Type B pancreatic cell (in vitro differentiated cells): ENCODE data around the gene EPB41L2. TPM values are rescaled to one million over a fixed set of nuclear protein-coding genes. Genes with fewer than 3 reads are reported as not detected.

ENCODE experiments used
- DNase-seq: peaks from one replicate; pipeline ENCODE4 v3.0.0; 2021; ENCODE audit warnings: mixed read lengths; ENCODE audit not compliant: unreplicated experiment; ENCODE audit errors: extremely low spot score
- H3K27ac Mint-ChIP-seq: 2 replicates; pipeline ENCODE4 v1.8.0; 2021; ENCODE audit warnings: mild to moderate bottlenecking, mixed read lengths
- H3K27me3 Mint-ChIP-seq: 2 replicates; pipeline ENCODE4 v1.8.0; 2021; ENCODE audit warnings: mixed read lengths
- H3K36me3 Mint-ChIP-seq: 2 replicates; pipeline ENCODE4 v1.8.0; 2021; ENCODE audit warnings: mixed read lengths
- H3K4me1 Mint-ChIP-seq: one replicate; pipeline ENCODE4 v1.8.0; 2021; ENCODE audit warnings: mixed read lengths; ENCODE audit not compliant: unreplicated experiment
- H3K4me3 Mint-ChIP-seq: 2 replicates; pipeline ENCODE4 v1.8.0; 2021; ENCODE audit warnings: mild to moderate bottlenecking, mixed read lengths
- H3K9me3 Mint-ChIP-seq: 2 replicates; pipeline ENCODE4 v1.8.0; 2021; ENCODE audit warnings: mixed read lengths
- total RNA-seq: library from RNA; stranded (reverse); gene quantifications from 2 replicates; pipeline ENCODE4 v1.2.1, GENCODE V29; 2021; ENCODE audit warnings: low replicate concordance
- TF ChIP-seq, protein P1 (sequence below): fragments of 200-600 bp; sonication (generic); conservative IDR thresholded peaks from 2 replicates; pipeline ENCODE4 v1.5.0; 2021; ENCODE audit warnings: antibody characterized with exemption, mild to moderate bottlenecking

The EPB41L2 gene
- total RNA-seq, 1 donor from 2014 or later = 74.8 TPM

DNA sequence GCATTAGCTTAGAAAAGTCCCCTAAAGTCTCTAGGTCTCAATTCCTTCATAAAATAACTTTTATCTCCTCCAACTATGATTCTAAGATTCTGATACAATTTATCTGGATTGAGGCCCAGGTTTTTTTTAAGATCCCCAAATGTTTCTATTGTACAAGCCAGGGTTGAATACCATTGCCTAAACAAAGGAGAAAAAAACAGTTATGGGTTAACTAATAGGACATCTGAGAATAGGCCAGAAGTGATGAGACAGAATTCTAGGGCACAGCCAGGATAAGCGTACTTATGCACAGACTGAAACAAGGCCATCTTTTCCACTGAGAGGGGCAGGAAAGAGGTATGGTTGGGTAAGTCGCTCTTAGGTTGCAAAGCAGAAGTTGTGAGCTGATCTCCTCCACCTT, 26.4 kb downstream of the EPB41L2 start:
- DNase-seq = no peak
- H3K4me3 Mint-ChIP-seq = no peak overlapping the region
- no peak overlapping the region for H3K27ac Mint-ChIP-seq
- no peaks in the 10 kb centered on the region for H3K36me3 Mint-ChIP-seq
- TF ChIP-seq, protein P1, sequence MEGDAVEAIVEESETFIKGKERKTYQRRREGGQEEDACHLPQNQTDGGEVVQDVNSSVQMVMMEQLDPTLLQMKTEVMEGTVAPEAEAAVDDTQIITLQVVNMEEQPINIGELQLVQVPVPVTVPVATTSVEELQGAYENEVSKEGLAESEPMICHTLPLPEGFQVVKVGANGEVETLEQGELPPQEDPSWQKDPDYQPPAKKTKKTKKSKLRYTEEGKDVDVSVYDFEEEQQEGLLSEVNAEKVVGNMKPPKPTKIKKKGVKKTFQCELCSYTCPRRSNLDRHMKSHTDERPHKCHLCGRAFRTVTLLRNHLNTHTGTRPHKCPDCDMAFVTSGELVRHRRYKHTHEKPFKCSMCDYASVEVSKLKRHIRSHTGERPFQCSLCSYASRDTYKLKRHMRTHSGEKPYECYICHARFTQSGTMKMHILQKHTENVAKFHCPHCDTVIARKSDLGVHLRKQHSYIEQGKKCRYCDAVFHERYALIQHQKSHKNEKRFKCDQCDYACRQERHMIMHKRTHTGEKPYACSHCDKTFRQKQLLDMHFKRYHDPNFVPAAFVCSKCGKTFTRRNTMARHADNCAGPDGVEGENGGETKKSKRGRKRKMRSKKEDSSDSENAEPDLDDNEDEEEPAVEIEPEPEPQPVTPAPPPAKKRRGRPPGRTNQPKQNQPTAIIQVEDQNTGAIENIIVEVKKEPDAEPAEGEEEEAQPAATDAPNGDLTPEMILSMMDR = no peak
- H3K27me3 Mint-ChIP-seq = no peaks in the 10 kb centered on the region
- H3K4me1 Mint-ChIP-seq = no peaks in the 10 kb centered on the region
- H3K9me3 Mint-ChIP-seq = no peaks in the 10 kb centered on the region

DNA sequence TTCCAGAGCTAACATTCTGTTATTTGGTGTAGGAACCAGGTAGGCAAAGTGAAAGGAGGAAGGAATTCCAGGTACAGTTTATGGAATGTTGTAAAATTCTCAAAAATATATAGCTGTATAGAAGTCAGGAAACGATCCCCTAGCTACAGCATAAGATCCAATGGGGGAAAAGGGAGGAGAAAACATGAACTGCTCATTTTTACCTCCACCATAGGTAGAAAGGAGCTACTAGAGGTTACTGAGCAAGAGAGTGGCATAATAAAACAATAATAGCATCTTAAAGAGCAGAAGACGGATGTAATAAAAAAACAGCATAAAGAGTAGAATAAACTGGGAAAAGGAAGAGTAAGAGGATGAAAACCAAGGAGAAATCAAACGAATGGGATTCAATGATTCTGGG, 26.9 kb downstream of the EPB41L2 start:
- H3K27me3 Mint-ChIP-seq = no peaks in the 10 kb centered on the region
- no peaks in the 10 kb centered on the region for H3K36me3 Mint-ChIP-seq
- H3K9me3 Mint-ChIP-seq = no peaks in the 10 kb centered on the region
- no peak for DNase-seq
- TF ChIP-seq, protein P1 = no peak
- H3K27ac Mint-ChIP-seq = no peak overlapping the region
- no peaks in the 10 kb centered on the region for H3K4me1 Mint-ChIP-seq
- no peak overlapping the region for H3K4me3 Mint-ChIP-seq

DNA sequence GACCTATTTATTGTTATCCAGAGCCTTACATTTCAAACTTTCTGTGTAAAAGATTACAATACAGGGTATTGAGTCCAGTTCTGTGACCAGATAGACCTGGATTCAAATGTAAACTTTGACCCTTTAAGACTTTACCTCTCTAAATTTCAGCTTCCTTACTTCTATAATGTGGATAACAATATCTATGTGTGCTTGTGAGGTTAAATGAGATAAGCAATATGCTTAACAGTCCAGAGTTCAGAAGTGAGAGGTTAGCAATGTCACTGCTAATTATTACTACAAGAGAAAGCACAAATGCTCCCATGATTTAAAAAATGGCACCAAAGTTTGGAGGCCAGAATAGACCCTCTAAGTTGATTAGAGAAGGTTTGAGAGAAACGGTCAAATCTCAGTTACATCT, 27.5 kb downstream of the EPB41L2 start:
- TF ChIP-seq, protein P1 = no peak

DNA sequence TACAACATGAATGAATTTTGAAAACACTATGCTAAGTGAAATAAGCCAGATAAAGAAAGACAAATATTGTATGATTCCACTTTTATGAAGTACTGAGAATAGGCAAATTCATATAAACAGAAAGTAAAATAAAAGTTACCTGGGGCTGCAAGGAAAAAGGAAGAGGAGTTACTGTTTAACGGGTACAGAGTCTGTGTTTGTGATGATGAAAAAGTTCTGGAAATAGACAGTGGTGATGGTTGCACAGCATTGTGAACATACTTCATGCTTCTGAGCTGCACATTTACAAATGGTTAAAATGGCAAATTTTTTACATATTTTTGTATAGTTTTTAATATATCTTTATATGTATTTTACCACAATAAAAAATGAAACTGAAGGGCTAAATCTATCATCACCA, 29.4 kb downstream of the EPB41L2 start:
- no peaks in the 10 kb centered on the region for H3K9me3 Mint-ChIP-seq
- no peak overlapping the region for H3K27ac Mint-ChIP-seq
- no peaks in the 10 kb centered on the region for H3K27me3 Mint-ChIP-seq
- H3K4me1 Mint-ChIP-seq = peaks cover 9% of the 10 kb centered on the region
- DNase-seq = no peak
- no peaks in the 10 kb centered on the region for H3K36me3 Mint-ChIP-seq
- H3K4me3 Mint-ChIP-seq = no peak overlapping the region
- TF ChIP-seq, protein P1 = no peak

More for the DNA sequence above, 27.5 kb downstream of the EPB41L2 start:
- Mint-ChIP-seq H3K4me1 (no peaks in the 10 kb centered on the region), H3K27me3 (no peaks in the 10 kb centered on the region), H3K4me3 (no peak overlapping the region), H3K27ac (no peak overlapping the region), H3K9me3 (no peaks in the 10 kb centered on the region), H3K36me3 (no peaks in the 10 kb centered on the region)
- DNase-seq = no peak

DNA sequence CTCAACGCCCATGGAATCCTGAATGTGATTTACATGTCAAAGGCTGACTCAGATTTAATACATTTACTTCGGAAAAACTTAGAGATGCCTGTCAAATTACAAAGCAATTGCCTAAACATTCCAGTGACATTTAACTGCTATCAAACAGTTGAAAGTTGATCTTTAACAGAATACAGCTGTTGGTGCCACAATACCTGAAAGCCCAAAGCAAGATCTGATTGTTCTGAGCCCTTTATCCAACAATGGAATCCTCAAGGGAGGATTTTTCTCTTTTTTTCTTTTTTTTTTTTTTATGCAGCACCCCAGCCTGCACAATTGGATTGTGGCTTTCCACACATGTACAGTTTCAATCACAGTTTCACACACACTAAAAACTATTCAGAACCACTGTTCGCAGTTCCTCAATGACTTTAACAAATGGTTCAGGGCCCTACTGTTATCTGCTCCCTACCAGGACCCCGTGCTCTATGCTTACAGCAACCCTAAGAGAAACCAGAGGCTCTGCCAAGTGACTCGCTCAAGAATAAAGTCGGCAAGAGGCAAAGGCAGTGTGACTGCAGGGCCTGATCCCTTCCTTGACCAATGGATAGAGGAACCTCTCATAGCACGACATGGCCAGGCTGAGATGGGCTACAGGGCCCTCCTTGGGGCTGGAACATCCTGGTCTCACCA, 33.3 kb downstream of the EPB41L2 start:
- Mint-ChIP-seq H3K4me3 (peak overlapping the region; percentile 34), H3K27ac (peak overlapping the region; percentile 15), H3K4me1 (peaks cover 9% of the 10 kb centered on the region), H3K27me3 (no peaks in the 10 kb centered on the region), H3K9me3 (peaks cover 2% of the 10 kb centered on the region), H3K36me3 (no peaks in the 10 kb centered on the region)
- TF ChIP-seq, protein P1 = no peak
- DNase-seq = no peak
